IPS-15b (cell line): ENCODE data around the gene PPP1R15B.

Experiments
- H3K27me3 ChIP-seq: one replicate; pipeline ENCODE4 v1.6.1; 2013; ENCODE audit warnings: low read length; ENCODE audit not compliant: control insufficient read depth, insufficient read depth
- H3K36me3 ChIP-seq: one replicate; pipeline ENCODE4 v1.6.1; 2013; ENCODE audit warnings: low read length; ENCODE audit not compliant: control insufficient read depth, insufficient read depth
- H3K4me1 ChIP-seq: one replicate; pipeline ENCODE4 v1.6.1; 2013; ENCODE audit warnings: mild to moderate bottlenecking, low read length; ENCODE audit not compliant: control insufficient read depth, insufficient read depth
- H3K4me3 ChIP-seq: one replicate; pipeline ENCODE4 v1.5.1; 2013; ENCODE audit warnings: low read depth, low read length
- H3K9ac ChIP-seq: one replicate; pipeline ENCODE4 v1.6.1; 2013; ENCODE audit warnings: low read depth, mild to moderate bottlenecking, low read length
- H3K9me3 ChIP-seq: one replicate; pipeline ENCODE4 v1.6.1; 2013; ENCODE audit warnings: mild to moderate bottlenecking, low read length; ENCODE audit not compliant: control insufficient read depth, insufficient read depth

Gene PPP1R15B

DNA sequence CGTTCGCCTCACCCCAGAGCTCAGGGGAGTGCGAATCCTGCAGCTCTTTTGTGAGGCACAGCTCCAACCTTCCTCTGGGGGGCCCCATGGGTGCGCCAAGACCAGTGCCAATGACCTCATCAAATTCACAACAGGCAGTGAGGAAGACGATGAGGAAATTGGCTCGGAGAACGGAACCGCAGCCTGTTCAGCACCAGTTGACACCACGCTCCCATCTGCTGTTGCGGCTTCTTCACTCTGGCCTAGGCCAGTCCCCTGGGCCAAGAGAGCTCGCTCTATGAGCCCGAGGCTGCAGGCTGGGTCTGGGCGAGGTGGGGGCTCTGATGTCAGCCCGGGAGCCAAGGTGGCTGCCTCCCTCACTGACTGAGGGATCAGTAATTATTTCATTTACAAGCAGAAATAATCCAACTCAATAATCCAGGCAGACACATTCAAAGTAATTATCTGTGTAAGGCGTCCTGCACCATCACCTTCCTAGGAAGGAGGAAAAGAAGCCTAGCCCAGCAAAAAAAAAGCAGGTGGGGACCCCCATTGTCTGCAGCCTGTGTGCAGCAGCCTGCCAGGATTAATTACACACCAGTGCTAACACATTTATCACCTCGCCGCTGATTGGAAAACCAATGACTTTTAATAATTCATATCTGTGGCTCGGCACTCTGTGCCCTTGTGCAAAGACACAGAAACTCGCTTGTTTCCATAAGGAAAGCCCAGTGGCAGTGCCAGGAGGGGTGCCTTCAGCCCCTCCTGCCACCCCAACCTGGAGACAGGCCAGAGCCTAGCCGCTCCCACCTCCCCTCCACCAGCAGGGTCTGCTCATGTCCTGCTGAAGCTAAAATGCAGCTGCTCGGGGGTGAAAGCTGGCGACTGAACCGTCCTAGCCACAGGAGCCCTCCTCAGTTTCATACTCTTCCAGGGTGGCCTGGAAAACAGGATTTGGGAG, 53.8 kb downstream of the PPP1R15B start:
- Histone ChIP-seq H3K9ac (no peak overlapping the region), H3K36me3 (no peaks in the 10 kb centered on the region), H3K27me3 (peaks cover 10% of the 10 kb centered on the region), H3K9me3 (no peaks in the 10 kb centered on the region), H3K4me3 (no peak overlapping the region), H3K4me1 (peaks cover 9% of the 10 kb centered on the region)

DNA sequence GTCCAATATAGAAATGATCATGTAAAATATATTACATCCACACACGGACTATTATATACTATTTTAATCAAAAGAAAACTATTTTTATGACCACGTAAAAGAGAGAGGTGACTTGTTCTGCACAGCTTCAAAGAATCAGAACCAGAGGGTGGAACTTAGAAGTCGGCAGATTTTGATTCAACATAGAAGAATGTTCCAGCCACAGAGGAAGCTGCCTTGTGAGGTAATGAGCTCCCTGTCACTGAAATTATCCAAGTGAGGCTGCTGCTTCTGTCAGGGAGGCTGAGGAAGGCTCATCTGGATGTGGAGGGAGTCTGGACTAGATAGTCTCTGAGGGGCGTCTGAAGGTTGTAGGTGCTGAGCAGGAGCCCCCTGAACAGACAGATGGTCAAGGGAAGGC, 54.6 kb downstream of the PPP1R15B start:
- no peaks in the 10 kb centered on the region for H3K9me3 ChIP-seq
- peaks cover 2% of the 10 kb centered on the region for H3K27me3 ChIP-seq
- H3K36me3 ChIP-seq, result no peaks in the 10 kb centered on the region
- H3K4me1 ChIP-seq, result peaks cover 9% of the 10 kb centered on the region
- no peak overlapping the region for H3K9ac ChIP-seq
- H3K4me3 ChIP-seq, result no peak overlapping the region

DNA sequence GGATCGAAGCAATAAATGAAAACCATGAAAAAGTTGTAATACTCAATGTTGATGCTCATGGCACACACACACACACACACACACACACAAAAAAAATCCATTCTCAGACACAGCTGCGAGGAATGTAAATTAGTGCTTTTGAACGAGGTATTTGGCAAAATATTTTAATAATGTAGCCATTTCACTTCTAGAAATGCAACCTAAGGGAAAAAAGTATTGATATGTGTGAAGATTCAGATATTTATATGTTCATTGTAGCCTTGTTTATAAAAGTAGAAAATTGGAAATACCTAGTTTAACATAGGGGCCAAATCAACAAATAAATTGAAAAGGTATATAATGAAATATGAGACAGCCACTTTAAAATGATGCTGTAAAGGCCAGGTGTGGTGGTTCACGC, 55.7 kb downstream of the PPP1R15B start:
- H3K4me1 ChIP-seq, result peaks cover 15% of the 10 kb centered on the region
- no peaks in the 10 kb centered on the region for H3K9me3 ChIP-seq
- H3K36me3 ChIP-seq, result no peaks in the 10 kb centered on the region
- H3K27me3 ChIP-seq, result no peaks in the 10 kb centered on the region
- no peak overlapping the region for H3K4me3 ChIP-seq
- no peak overlapping the region for H3K9ac ChIP-seq

DNA sequence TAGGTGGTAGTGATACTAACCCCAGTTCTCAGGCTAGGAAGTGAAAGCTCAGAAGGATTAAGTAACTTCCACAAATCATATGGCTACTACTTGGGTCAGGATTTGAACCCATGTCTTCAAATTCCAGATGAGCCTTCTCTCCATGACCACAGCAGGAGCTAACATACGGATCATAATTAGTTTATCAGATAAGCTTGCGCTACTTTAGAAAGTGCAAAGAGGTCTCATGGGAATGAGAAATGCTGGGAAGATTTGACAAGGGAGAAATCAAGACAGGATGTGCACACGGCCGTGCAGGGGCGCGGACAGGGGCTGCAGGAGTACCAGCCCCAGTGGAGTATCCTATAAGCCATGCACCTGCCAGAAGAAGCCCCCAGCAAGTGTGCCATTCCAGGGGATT, 57.0 kb downstream of the PPP1R15B start:
- no peaks in the 10 kb centered on the region for H3K27me3 ChIP-seq
- H3K4me3 ChIP-seq, result no peak overlapping the region
- no peak overlapping the region for H3K9ac ChIP-seq
- peaks cover 18% of the 10 kb centered on the region for H3K4me1 ChIP-seq
- H3K9me3 ChIP-seq, result no peaks in the 10 kb centered on the region
- no peaks in the 10 kb centered on the region for H3K36me3 ChIP-seq
